Measurements from ENCODE around the gene WDR70.

WDR70 gene

GRCh38 chr5:37494756-37495155 is 115.6 kb downstream of the WDR70 start:
- no peak for DNase-seq (ENCODE audit: low read depth)
- no peak for TF ChIP-seq CTCF (IDR thresholded peaks at IDR 0.05; ENCODE audit: low read depth, low read length, missing control alignments)
- no peak overlapping the region for H3K4me3 ChIP-seq (ENCODE audit: low read depth, low read length)

GRCh38 chr5:37495210-37495609 is 116.1 kb downstream of the WDR70 start:
- H3K4me3 ChIP-seq (ENCODE audit: low read depth, low read length) = no peak overlapping the region
- no peak for TF ChIP-seq CTCF (IDR thresholded peaks at IDR 0.05; ENCODE audit: low read depth, low read length, missing control alignments)
- DNase-seq (ENCODE audit: low read depth) = no peak

- no peak for DNase-seq (ENCODE audit: low read depth)
- H3K4me3 ChIP-seq (ENCODE audit: low read depth, low read length) = no peak overlapping the region
- TF ChIP-seq CTCF (IDR thresholded peaks at IDR 0.05; ENCODE audit: low read depth, low read length, missing control alignments) = no peak
Observed at GRCh38 chr5:37495668-37496347, 116.7 kb downstream of the WDR70 start.

- no peak overlapping the region for H3K4me3 ChIP-seq (ENCODE audit: low read depth, low read length)
- TF ChIP-seq CTCF (IDR thresholded peaks at IDR 0.05; ENCODE audit: low read depth, low read length, missing control alignments) = no peak
- no peak for DNase-seq (ENCODE audit: low read depth)
Observed at GRCh38 chr5:37496902-37497445, 117.9 kb downstream of the WDR70 start.

GRCh38 chr5:37501152-37501551 is 122.0 kb downstream of the WDR70 start:
- no peak for DNase-seq (ENCODE audit: low read depth)
- no peak overlapping the region for H3K4me3 ChIP-seq (ENCODE audit: low read depth, low read length)
- TF ChIP-seq CTCF (IDR thresholded peaks at IDR 0.05; ENCODE audit: low read depth, low read length, missing control alignments) = no peak

- no peak overlapping the region for H3K4me3 ChIP-seq (ENCODE audit: low read depth, low read length)
- no peak for DNase-seq (ENCODE audit: low read depth)
- TF ChIP-seq CTCF (IDR thresholded peaks at IDR 0.05; ENCODE audit: low read depth, low read length, missing control alignments) = no peak
Observed at GRCh38 chr5:37506241-37506640, 127.1 kb downstream of the WDR70 start.

- H3K4me3 ChIP-seq (ENCODE audit: low read depth, low read length) = no peak overlapping the region
- no peak for DNase-seq (ENCODE audit: low read depth)
- TF ChIP-seq CTCF (IDR thresholded peaks at IDR 0.05; ENCODE audit: low read depth, low read length, missing control alignments) = no peak
Observed at GRCh38 chr5:37506722-37507121, 127.6 kb downstream of the WDR70 start.
